Upper lobe of right lung (tissue), 1 donor: ENCODE measurements around the gene ATP1A3. TPM values are rescaled to one million over a fixed set of nuclear protein-coding genes. Genes with fewer than 3 reads are reported as not detected.

ENCODE experiments used
- ATAC-seq: fragments of 200-7000 bp; cut with Tn5 transposase; one replicate; pipeline ENCODE4 v1.9.1; 2020; ENCODE audit warnings: mild to moderate bottlenecking, moderate library complexity
- DNase-seq: peaks from one replicate; pipeline ENCODE4 v3.0.0-alpha.2; 2020
- H3K27ac ChIP-seq: fragments of 200-600 bp; one replicate; pipeline ENCODE4 v1.8.0; 2022
- H3K27me3 ChIP-seq: fragments of 200-600 bp; one replicate; pipeline ENCODE4 v1.8.0; 2022; ENCODE audit warnings: mild to moderate bottlenecking
- H3K36me3 ChIP-seq: fragments of 200-600 bp; one replicate; pipeline ENCODE4 v1.8.0; 2022
- H3K4me1 ChIP-seq: fragments of 200-600 bp; one replicate; pipeline ENCODE4 v1.8.0; 2022
- H3K4me3 ChIP-seq: fragments of 200-600 bp; one replicate; pipeline ENCODE4 v1.8.0; 2022; ENCODE audit warnings: mild to moderate bottlenecking
- H3K9me3 ChIP-seq: fragments of 200-600 bp; one replicate; pipeline ENCODE4 v1.8.0; 2022
- intact Hi-C: fragments of 100-400 bp; cut with DNase I; formaldehyde crosslinking; loops from one replicate; pipeline ENCODE4 v1.11.0; 2022
- total RNA-seq: library from RNA; stranded (reverse); fragmentation: NEBNext Ultra II Directional; extraction: Animal tissue kit (Norgen Biotek cat#: 25700); gene quantifications from one replicate; pipeline ENCODE4 v1.2.1, GENCODE V29; 2021
- TF ChIP-seq, protein P1 (sequence below): fragments of 200-600 bp; IDR thresholded peaks from one replicate; pipeline ENCODE4 v1.8.0; 2022; ENCODE audit warnings: antibody characterized with exemption
- donor health status: DM: no; HTN: yes; CAD: no; lungs with severe emphysema.

Gene ATP1A3
- total RNA-seq, 1 donor from 2014 or later: not detected

DNA sequence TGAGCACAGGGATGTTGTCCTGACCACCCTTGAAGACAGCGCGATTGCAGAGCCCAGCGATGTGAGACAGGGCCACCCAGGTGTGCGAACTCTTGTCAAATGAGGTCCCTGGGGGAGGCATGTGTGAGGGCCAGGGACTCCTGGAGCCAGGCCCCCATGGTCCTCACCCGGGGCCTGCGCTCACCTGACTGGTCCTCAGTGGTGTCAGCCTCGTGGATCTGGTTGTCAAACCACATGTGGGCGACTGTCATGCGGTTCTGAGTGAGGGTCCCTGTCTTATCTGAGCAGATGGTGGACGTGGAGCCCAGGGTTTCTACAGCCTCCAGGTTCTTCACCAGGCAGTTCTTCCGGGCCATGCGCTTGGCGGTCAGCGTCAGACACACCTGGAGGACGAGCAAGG is 12.3 kb downstream of the ATP1A3 start:
- intact Hi-C loops: no loop called here
- Histone ChIP-seq H3K4me3 (no peak overlapping the region), H3K27me3 (no peaks in the 10 kb centered on the region), H3K36me3 (no peaks in the 10 kb centered on the region), H3K4me1 (no peaks in the 10 kb centered on the region), H3K9me3 (no peaks in the 10 kb centered on the region), H3K27ac (no peak overlapping the region)
- ATAC-seq: no peak
- DNase-seq: no peak
- TF ChIP-seq, protein P1, sequence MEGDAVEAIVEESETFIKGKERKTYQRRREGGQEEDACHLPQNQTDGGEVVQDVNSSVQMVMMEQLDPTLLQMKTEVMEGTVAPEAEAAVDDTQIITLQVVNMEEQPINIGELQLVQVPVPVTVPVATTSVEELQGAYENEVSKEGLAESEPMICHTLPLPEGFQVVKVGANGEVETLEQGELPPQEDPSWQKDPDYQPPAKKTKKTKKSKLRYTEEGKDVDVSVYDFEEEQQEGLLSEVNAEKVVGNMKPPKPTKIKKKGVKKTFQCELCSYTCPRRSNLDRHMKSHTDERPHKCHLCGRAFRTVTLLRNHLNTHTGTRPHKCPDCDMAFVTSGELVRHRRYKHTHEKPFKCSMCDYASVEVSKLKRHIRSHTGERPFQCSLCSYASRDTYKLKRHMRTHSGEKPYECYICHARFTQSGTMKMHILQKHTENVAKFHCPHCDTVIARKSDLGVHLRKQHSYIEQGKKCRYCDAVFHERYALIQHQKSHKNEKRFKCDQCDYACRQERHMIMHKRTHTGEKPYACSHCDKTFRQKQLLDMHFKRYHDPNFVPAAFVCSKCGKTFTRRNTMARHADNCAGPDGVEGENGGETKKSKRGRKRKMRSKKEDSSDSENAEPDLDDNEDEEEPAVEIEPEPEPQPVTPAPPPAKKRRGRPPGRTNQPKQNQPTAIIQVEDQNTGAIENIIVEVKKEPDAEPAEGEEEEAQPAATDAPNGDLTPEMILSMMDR: no peak

GRCh38 chr19:41978470-41978869 is 15.6 kb downstream of the ATP1A3 start:
- no peak for DNase-seq
- TF ChIP-seq, protein P1: no peak
- Histone ChIP-seq H3K4me3 (no peak overlapping the region), H3K27ac (no peak overlapping the region), H3K9me3 (no peaks in the 10 kb centered on the region), H3K27me3 (no peaks in the 10 kb centered on the region), H3K36me3 (no peaks in the 10 kb centered on the region), H3K4me1 (no peaks in the 10 kb centered on the region)
- intact Hi-C loops: no loop called here
- ATAC-seq: no peak

GRCh38 chr19:41977916-41978315 is 16.1 kb downstream of the ATP1A3 start:
- ATAC-seq (no peak), DNase-seq (no peak)
- no peaks in the 10 kb centered on the region for H3K4me1 ChIP-seq
- H3K27me3 ChIP-seq: no peaks in the 10 kb centered on the region
- H3K4me3 ChIP-seq: no peak overlapping the region
- no peaks in the 10 kb centered on the region for H3K9me3 ChIP-seq
- no peaks in the 10 kb centered on the region for H3K36me3 ChIP-seq
- H3K27ac ChIP-seq: no peak overlapping the region
- intact Hi-C loops: no loop called here
- TF ChIP-seq, protein P1: no peak

DNA sequence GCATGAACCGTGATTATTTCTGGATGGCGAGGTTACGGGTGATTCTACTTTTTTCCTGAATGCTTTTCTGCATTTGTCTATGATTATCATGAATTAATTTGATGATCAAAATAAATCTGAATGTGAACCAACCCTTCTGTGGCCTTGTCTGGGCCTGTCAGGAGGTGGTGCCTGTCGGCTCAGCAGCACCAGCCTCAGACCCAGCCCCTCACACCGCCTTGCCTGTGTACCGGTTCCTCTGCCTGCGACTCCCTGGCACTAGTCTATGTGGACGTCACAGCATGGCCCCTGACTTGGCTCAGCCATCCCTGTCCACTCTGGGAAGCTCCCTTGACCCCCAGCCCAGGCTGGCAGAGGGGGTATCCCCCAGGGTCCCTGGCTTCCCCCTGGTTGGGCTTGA is 19.4 kb downstream of the ATP1A3 start:
- no peaks in the 10 kb centered on the region for H3K9me3 ChIP-seq
- DNase-seq: no peak
- no peak overlapping the region for H3K27ac ChIP-seq
- TF ChIP-seq, protein P1: no peak
- intact Hi-C loops: no loop called here
- no peaks in the 10 kb centered on the region for H3K4me1 ChIP-seq
- no peak for ATAC-seq
- no peaks in the 10 kb centered on the region for H3K27me3 ChIP-seq
- no peaks in the 10 kb centered on the region for H3K36me3 ChIP-seq
- no peak overlapping the region for H3K4me3 ChIP-seq

DNA sequence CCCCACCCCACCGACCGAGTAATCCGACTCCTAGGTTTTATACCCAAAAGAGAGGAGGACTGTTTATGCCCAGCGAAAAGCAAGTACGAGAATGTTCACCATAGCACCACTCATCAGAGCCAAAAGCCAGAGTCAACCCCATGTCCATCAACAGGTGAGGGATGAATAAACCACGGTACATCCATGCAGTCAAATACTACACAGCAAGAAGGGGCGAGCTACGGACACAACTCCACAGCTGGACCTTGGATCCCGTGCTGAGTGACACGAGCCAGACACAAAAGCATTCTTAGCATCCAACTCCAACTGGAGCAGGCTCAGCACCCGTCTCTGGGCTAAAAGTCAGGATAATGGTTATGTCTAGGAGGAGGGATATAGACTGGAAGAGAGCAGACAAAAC is 22.7 kb downstream of the ATP1A3 start:
- DNase-seq (no peak), ATAC-seq (no peak)
- intact Hi-C loops: no loop called here
- TF ChIP-seq, protein P1: no peak
- no peak overlapping the region for H3K27ac ChIP-seq
- H3K36me3 ChIP-seq: no peaks in the 10 kb centered on the region
- H3K4me3 ChIP-seq: no peak overlapping the region
- no peaks in the 10 kb centered on the region for H3K9me3 ChIP-seq
- H3K27me3 ChIP-seq: no peaks in the 10 kb centered on the region
- H3K4me1 ChIP-seq: no peaks in the 10 kb centered on the region

- H3K27me3 ChIP-seq: no peaks in the 10 kb centered on the region
- intact Hi-C loops: no loop called here
- DNase-seq (no peak), ATAC-seq (no peak)
- no peak overlapping the region for H3K4me3 ChIP-seq
- no peaks in the 10 kb centered on the region for H3K4me1 ChIP-seq
- TF ChIP-seq, protein P1: no peak
- no peaks in the 10 kb centered on the region for H3K36me3 ChIP-seq
- no peak overlapping the region for H3K27ac ChIP-seq
- no peaks in the 10 kb centered on the region for H3K9me3 ChIP-seq
Observed at GRCh38 chr19:41969772-41970458, 24.1 kb downstream of the ATP1A3 start.
